Measurements from ENCODE around the gene TMEM255B. TPM values are rescaled to one million over a fixed set of nuclear protein-coding genes. Genes with fewer than 3 reads are reported as not detected.
A peak's percentile ranks its signal among the peaks of the same experiment; 100 is the strongest.

Gene TMEM255B
- total and polyA plus RNA-seq, 2 donors (not counting 3 experiments of a cell fraction or from before 2014, with no cell fraction given): 105 to 121 TPM

DNA sequence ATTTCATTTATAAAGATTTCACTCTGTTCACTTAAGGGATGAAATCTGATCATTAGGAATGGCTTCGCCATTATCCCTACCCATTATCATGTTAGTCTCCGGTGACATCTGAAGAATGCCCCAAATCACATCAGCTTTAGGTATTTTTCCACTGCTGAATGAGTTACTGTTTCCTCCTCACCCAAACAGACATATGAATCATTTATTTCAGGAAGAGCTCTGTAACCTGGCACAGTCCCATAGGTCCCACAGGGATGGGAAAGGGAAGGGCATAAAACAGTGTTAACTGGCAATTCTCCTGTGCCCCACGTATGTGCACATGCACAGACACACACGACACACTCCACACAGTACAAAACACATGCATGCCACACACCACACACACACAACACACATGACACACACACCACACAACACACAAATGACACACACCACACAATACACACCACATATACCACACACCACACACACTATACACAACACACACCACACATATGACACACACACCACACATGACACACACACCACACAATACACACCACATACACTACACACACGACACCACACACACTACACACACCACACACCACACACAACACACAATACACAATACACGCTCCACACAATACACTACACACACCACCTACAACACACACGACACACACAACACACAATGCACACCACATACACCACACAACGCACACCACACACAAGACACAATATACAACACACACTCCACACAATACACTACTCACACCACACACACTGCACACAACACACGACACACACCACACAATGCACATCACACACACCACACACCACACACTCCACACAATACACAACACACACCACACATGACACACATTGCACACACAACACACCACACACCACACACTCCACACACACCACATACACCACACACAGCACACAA is 15.4 kb downstream of the TMEM255B start:
- Histone ChIP-seq H3K9me1 (replicated peaks; ENCODE audit: control insufficient read depth, extremely low read depth, insufficient read depth, low read length) (no peaks in the 10 kb centered on the region), H3K9me3 (replicated peaks; ENCODE audit: control insufficient read depth, insufficient read depth, low read length) (no peaks in the 10 kb centered on the region), H3K4me2 (ENCODE audit: insufficient read depth, low read length) (peak overlapping the region; percentile 12), H2AFZ (ENCODE audit: low read depth, low read length) (no peak overlapping the region), H3K36me3 (ENCODE audit: control insufficient read depth in 2 of 2, extremely low read depth in 1 of 2, insufficient read depth in 2 of 2, low read length in 2 of 2) (peaks cover under 1 to 17% of the 10 kb centered on the region in 2 experiments), H4K20me1 (replicated peaks; ENCODE audit: control insufficient read depth, extremely low read depth, insufficient read depth, low read length) (no peaks in the 10 kb centered on the region), H3K27me3 (ENCODE audit: control insufficient read depth in 2 of 2, insufficient read depth in 2 of 2, low read length in 2 of 2) (no peaks in the 10 kb centered on the region), H3K79me2 (ENCODE audit: control insufficient read depth, insufficient read depth, low read length) (peaks cover 2% of the 10 kb centered on the region), H3K9ac (replicated peaks; ENCODE audit: extremely low read depth, insufficient read depth, low read length) (no peak overlapping the region), H3K27ac (ENCODE audit: insufficient read depth, low read depth, low read length) (peak overlapping the region; percentile 38), H3K4me1 (ENCODE audit: control insufficient read depth, extremely low read depth, insufficient read depth, low read length) (peaks cover 39% of the 10 kb centered on the region), H3K4me3 (replicated peaks in 1 of 3; ENCODE audit: insufficient read depth in 1 of 3, low read depth in 1 of 3, low read length in 3 of 3) (no peak overlapping the region)
- TF ChIP-seq MAX (IDR thresholded peaks at IDR 0.05; ENCODE audit: insufficient read depth, insufficient read length) (peak; percentile 65), JUN (IDR thresholded peaks at IDR 0.05; ENCODE audit: borderline replicate concordance, insufficient read depth, insufficient read length, low read depth) (peak; percentile 84), FOS (IDR thresholded peaks at IDR 0.05; ENCODE audit: borderline replicate concordance, insufficient read depth, low read length) (peak; percentile 79), POLR2AphosphoS5 (IDR thresholded peaks at IDR 0.05; ENCODE audit: insufficient read depth, low read depth, low read length) (peak; percentile 44), EZH2 (IDR thresholded peaks at IDR 0.05; ENCODE audit: borderline replicate concordance, low read depth, low read length, severe bottlenecking) (no peak), GATA2 (IDR thresholded peaks at IDR 0.05; ENCODE audit: insufficient read depth, insufficient read length, low read depth, low read length) (peak; percentile 57)
- dilution Hi-C loops (cut with MboI; ENCODE audit: extremely low pct_ligation_motif_present, low sequenced_read_pairs): no loop called here
- DNase-seq (ENCODE audit: low read depth, low spot score) (peak; percentile 95), FAIRE-seq (peak; percentile 91)
- BruUV-seq (replicated peaks): TSS peak; percentile 11
- CTCF ChIA-PET: interaction anchor here (1.0 to 1.1 kb wide), 3 partner anchors 10 to 173 kb away, joined by 5 to 8 read pairs (median 8); partner anchors contain the start of gene TMEM255B
- POLR2A ChIA-PET: no interaction called here
- intact Hi-C loops (cut with micrococcal nuclease): loop anchor here (1.0 kb wide), 2 partner anchors 11 to 15 kb away; partner anchors contain the start of gene TMEM255B
